DND-41 (cell line): ENCODE data around the gene CDH23.

ENCODE experiments used
- ATAC-seq: fragments of 200-7000 bp; cut with Tn5 transposase; 3 replicates; pipeline ENCODE4 v1.9.1; 2021; ENCODE audit warnings: low read depth; ENCODE audit not compliant: insufficient read depth
- DNase-seq: peaks from one replicate; pipeline ENCODE4 v3.0.0-alpha.2; 2020
- H2AFZ ChIP-seq: 2 replicates; pipeline ENCODE4 v1.6.0; 2012; ENCODE audit warnings: low read depth, low read length
- H3K27ac ChIP-seq: 2 replicates; pipeline ENCODE4 v1.5.1; 2012; ENCODE audit warnings: low read length, inconsistent platforms
- H3K27me3 ChIP-seq: fragments of 200-600 bp; sonication (generic); 2 replicates; pipeline ENCODE4 v1.6.0; 2012; ENCODE audit warnings: low read length, mild to moderate bottlenecking, inconsistent platforms; ENCODE audit not compliant: insufficient read depth, poor library complexity
- H3K36me3 ChIP-seq: 2 replicates; pipeline ENCODE4 v1.5.1; 2012; ENCODE audit warnings: low read length, inconsistent platforms; ENCODE audit not compliant: insufficient read depth
- H3K4me1 ChIP-seq: 2 replicates; pipeline ENCODE4 v1.5.1; 2012; ENCODE audit warnings: mild to moderate bottlenecking, low read length; ENCODE audit not compliant: insufficient read depth
- H3K4me2 ChIP-seq: 2 replicates; pipeline ENCODE4 v1.6.0; 2012; ENCODE audit warnings: mild to moderate bottlenecking, moderate library complexity, low read length, inconsistent platforms; ENCODE audit not compliant: insufficient read depth
- H3K4me3 ChIP-seq, 2 experiments: fragments of 200-600 bp in 1 of 2; shearing (Covaris generic) in 1 of 2; 2 replicates each; pipeline ENCODE4 v1.5.1; 2012 to 2016; ENCODE audit warnings: inconsistent platforms in 2 of 2, low read length in 2 of 2, mild to moderate bottlenecking in 2 of 2, low read depth in 1 of 2, moderate library complexity in 1 of 2
- H3K79me2 ChIP-seq: 2 replicates; pipeline ENCODE4 v1.6.0; 2012; ENCODE audit warnings: low read length, inconsistent platforms; ENCODE audit not compliant: insufficient read depth
- H3K9ac ChIP-seq: 2 replicates; pipeline ENCODE4 v1.6.0; 2012; ENCODE audit warnings: low read depth, mild to moderate bottlenecking, inconsistent platforms, low read length, moderate library complexity
- H3K9me3 ChIP-seq: 2 replicates; pipeline ENCODE4 v1.5.1; 2012; ENCODE audit warnings: low read length, moderate library complexity, mild to moderate bottlenecking, inconsistent platforms; ENCODE audit not compliant: insufficient read depth, severe bottlenecking
- H4K20me1 ChIP-seq: 2 replicates; pipeline ENCODE4 v1.6.0; 2012; ENCODE audit warnings: low read length; ENCODE audit not compliant: insufficient read depth
- EZH2 ChIP-seq: IDR thresholded peaks from 3 replicates; pipeline ENCODE4 v1.6.1; 2012; ENCODE audit warnings: borderline replicate concordance, low read depth, mild to moderate bottlenecking, moderate library complexity, low read length, inconsistent platforms; ENCODE audit not compliant: severe bottlenecking
- TF ChIP-seq, protein P1 (sequence below): IDR thresholded peaks from 2 replicates; pipeline ENCODE4 v1.5.1; 2012; ENCODE audit warnings: borderline replicate concordance, low read length, moderate library complexity, mild to moderate bottlenecking; ENCODE audit not compliant: poor library complexity, severe bottlenecking; ENCODE audit errors: extremely low read depth

The CDH23 gene

DNA sequence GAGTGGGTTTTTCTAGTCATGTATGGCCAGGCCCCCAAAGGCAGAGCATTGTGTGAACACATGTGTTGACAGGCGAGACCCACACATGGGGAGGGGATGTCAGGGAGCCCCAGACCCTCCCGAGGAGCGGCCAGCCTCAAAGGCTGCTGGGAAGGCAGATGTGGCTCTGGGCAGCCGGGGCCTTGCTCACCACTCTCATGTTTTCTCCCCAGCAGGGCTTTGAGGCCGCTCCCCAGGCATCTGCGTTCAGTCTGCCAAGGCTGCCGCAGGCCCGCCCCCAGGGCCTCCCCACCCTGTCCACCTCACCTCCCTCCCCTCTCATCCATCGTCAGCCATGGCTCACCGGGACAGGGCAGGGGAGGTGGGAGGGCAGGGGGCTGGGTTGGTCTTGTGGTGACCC, 393.2 kb downstream of the CDH23 start:
- Histone ChIP-seq H3K4me2 (no peak overlapping the region), H3K4me3 (no peak overlapping the region), H3K4me1 (no peaks in the 10 kb centered on the region), H3K27ac (no peak overlapping the region), H2AFZ (no peak overlapping the region), H3K9ac (no peak overlapping the region), H4K20me1 (peaks cover 3% of the 10 kb centered on the region), H3K9me3 (no peaks in the 10 kb centered on the region), H3K36me3 (no peaks in the 10 kb centered on the region), H3K79me2 (no peaks in the 10 kb centered on the region), H3K27me3 (no peaks in the 10 kb centered on the region)
- TF ChIP-seq, protein P1, sequence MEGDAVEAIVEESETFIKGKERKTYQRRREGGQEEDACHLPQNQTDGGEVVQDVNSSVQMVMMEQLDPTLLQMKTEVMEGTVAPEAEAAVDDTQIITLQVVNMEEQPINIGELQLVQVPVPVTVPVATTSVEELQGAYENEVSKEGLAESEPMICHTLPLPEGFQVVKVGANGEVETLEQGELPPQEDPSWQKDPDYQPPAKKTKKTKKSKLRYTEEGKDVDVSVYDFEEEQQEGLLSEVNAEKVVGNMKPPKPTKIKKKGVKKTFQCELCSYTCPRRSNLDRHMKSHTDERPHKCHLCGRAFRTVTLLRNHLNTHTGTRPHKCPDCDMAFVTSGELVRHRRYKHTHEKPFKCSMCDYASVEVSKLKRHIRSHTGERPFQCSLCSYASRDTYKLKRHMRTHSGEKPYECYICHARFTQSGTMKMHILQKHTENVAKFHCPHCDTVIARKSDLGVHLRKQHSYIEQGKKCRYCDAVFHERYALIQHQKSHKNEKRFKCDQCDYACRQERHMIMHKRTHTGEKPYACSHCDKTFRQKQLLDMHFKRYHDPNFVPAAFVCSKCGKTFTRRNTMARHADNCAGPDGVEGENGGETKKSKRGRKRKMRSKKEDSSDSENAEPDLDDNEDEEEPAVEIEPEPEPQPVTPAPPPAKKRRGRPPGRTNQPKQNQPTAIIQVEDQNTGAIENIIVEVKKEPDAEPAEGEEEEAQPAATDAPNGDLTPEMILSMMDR, result no peak
- TF ChIP-seq EZH2, result no peak
- ATAC-seq, result no peak
- DNase-seq, result no peak

DNA sequence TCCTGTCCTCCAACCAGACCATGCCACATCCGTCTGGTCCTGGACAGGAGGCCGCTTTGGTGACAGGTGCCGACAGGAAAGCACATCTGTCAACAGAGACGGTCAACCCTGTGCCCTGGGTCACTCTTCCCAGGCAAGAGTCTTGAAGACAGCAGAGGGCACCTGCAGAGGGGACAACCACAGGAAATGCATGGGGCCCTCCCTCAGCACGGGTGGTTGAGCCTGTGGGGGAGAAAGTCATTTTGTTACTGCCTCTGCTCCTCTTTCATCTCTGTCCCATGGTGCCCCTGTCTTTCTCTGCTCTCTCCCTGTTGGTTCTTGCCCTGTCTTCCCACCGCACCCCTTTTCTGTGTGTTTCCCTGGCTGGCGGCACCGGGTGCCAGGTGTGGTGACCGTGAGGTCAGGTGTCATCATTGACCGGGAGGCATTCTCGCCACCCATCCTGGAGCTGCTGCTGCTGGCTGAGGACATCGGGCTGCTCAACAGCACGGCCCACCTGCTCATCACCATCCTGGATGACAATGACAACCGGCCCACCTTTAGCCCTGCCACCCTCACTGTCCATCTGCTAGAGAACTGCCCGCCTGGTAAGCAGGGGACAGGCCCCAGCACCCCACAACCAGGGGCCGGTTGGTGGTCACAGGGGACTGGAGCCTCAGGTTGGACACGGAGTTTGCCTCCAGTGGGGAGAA, 394.2 kb downstream of the CDH23 start:
- DNase-seq (no peak), ATAC-seq (peak; percentile 77)
- Histone ChIP-seq H3K79me2 (no peaks in the 10 kb centered on the region), H3K9me3 (no peaks in the 10 kb centered on the region), H2AFZ (no peak overlapping the region), H3K4me3 (no peak overlapping the region), H3K36me3 (no peaks in the 10 kb centered on the region), H4K20me1 (peaks cover 3% of the 10 kb centered on the region), H3K27me3 (no peaks in the 10 kb centered on the region), H3K9ac (no peak overlapping the region), H3K4me2 (no peak overlapping the region), H3K27ac (no peak overlapping the region), H3K4me1 (no peaks in the 10 kb centered on the region)
- no peak for TF ChIP-seq EZH2
- TF ChIP-seq, protein P1, result no peak

DNA sequence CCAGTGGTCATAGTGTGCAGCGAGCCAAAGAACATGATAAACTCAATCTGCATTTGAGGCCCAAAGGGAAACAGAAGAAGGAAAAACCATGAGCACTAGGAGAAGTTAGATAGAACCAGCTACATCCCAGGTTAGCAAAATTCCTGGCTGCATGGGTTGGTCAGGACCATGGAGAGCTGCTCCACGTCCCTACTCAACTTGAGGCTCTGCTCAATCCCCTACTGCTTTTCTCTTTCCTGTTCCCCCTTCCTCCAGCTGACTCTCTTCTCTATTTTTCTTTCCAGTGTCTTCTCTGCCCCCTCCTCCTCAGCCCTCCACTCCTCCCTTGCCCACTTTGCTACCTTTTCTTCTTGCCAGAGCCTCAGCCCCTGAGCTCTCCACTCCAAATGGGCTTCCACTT, 398.5 kb downstream of the CDH23 start:
- peak; percentile 56 for DNase-seq
- peak; percentile 78 for ATAC-seq

More for the DNA sequence above, 398.5 kb downstream of the CDH23 start:
- H3K9me3 ChIP-seq, result no peaks in the 10 kb centered on the region
- TF ChIP-seq EZH2, result no peak
- TF ChIP-seq, protein P1, result no peak
- no peak overlapping the region for H3K4me2 ChIP-seq
- no peak overlapping the region for H3K27ac ChIP-seq
- no peaks in the 10 kb centered on the region for H3K36me3 ChIP-seq
- H3K9ac ChIP-seq, result no peak overlapping the region
- no peak overlapping the region for H2AFZ ChIP-seq
- no peak overlapping the region for H3K4me3 ChIP-seq
- no peaks in the 10 kb centered on the region for H3K27me3 ChIP-seq
- peaks cover 3% of the 10 kb centered on the region; the same call in 1 of the 2 replicates for H4K20me1 ChIP-seq
- no peaks in the 10 kb centered on the region for H3K4me1 ChIP-seq
- H3K79me2 ChIP-seq, result no peaks in the 10 kb centered on the region
